K562 (cell line): ENCODE measurements around the gene FOSL1. TPM values are rescaled to one million over a fixed set of nuclear protein-coding genes. Genes with fewer than 3 reads are reported as not detected.

Experiments
- CBFB ChIP-seq: sonication (generic); formaldehyde crosslinking; IDR thresholded peaks from 2 replicates; pipeline ENCODE4 v1.4.0; 2020; ENCODE audit warnings: mild to moderate bottlenecking, missing genetic modification reagents
- ETV6 ChIP-seq, 3 experiments: fragments of 150-350 bp in 1 of 3; sonication (generic) in 1 of 3; formaldehyde crosslinking in 1 of 3; IDR thresholded peaks; 2 replicates each; pipeline versions ENCODE4 v1.6.1 to v1.8.0; 2014 to 2022; ENCODE audit warnings: borderline replicate concordance in 2 of 3, low read depth in 2 of 3, antibody characterized with exemption in 1 of 3, low read length in 1 of 3, mild to moderate bottlenecking in 1 of 3, missing genetic modification reagents in 1 of 3
- FIP1L1 ChIP-seq: fragments of 200-400 bp; formaldehyde crosslinking; IDR thresholded peaks from 2 replicates; pipeline ENCODE4 v1.6.1; 2018; ENCODE audit warnings: mild to moderate bottlenecking, low read depth, low read length; ENCODE audit not compliant: poor library complexity, severe bottlenecking
- HNRNPLL ChIP-seq: fragments of 200-400 bp; formaldehyde crosslinking; IDR thresholded peaks from 2 replicates; pipeline ENCODE4 v1.6.1; 2017; ENCODE audit warnings: low read length, low read depth, mild to moderate bottlenecking; ENCODE audit not compliant: poor library complexity, severe bottlenecking
- MAZ ChIP-seq, 2 experiments: fragments of 450-650 bp in 1 of 2; sonication (generic) in 1 of 2; formaldehyde crosslinking; IDR thresholded peaks in 1 of 2; conservative IDR thresholded peaks in 1 of 2; 2 replicates each; pipeline versions ENCODE4 v1.4.0 to v1.5.0; 2020; ENCODE audit warnings: mild to moderate bottlenecking in 1 of 2, missing genetic modification reagents in 1 of 2
- MBD1 ChIP-seq: fragments of 250-450 bp; sonication (Bioruptor Pico); IDR thresholded peaks from 2 replicates; pipeline ENCODE4 v1.8.0; 2022; ENCODE audit warnings: inconsistent platforms
- NR0B1 ChIP-seq: fragments of 450-650 bp; IDR thresholded peaks from one replicate; pipeline ENCODE4 v1.6.1; 2018; ENCODE audit warnings: mild to moderate bottlenecking, moderate library complexity; ENCODE audit not compliant: partially characterized antibody
- POLR2G ChIP-seq: fragments of 200-400 bp; formaldehyde crosslinking; IDR thresholded peaks from 2 replicates; pipeline ENCODE4 v1.6.1; 2017; ENCODE audit warnings: low read depth, mild to moderate bottlenecking, antibody characterized with exemption, low read length, moderate library complexity
- RBM22 ChIP-seq: fragments of 200-400 bp; formaldehyde crosslinking; IDR thresholded peaks from 2 replicates; pipeline ENCODE4 v1.6.1; 2018; ENCODE audit warnings: low read length, low read depth; ENCODE audit not compliant: poor library complexity, severe bottlenecking
- SRSF1 ChIP-seq: fragments of 200-400 bp; formaldehyde crosslinking; IDR thresholded peaks from 2 replicates; pipeline ENCODE4 v1.6.1; 2017; ENCODE audit warnings: mild to moderate bottlenecking, low read depth, low read length, moderate library complexity
- TBP ChIP-seq: optimal IDR thresholded peaks from 2 replicates; pipeline ENCODE3; 2011; ENCODE audit warnings: low read depth, low read length, improper control_type of control experiment
- TEAD1 ChIP-seq, 2 experiments: fragments of 450-650 bp in 1 of 2; sonication (generic) in 1 of 2; formaldehyde crosslinking; IDR thresholded peaks; 2 replicates each; pipeline versions ENCODE4 v1.4.0 to v1.8.0; 2020 to 2022; ENCODE audit warnings: mild to moderate bottlenecking in 2 of 2, missing genetic modification reagents in 1 of 2
- XRCC4 ChIP-seq: IDR thresholded peaks from one replicate; pipeline ENCODE4 v1.6.1; 2011; ENCODE audit not compliant: insufficient read depth, insufficient read length; ENCODE audit errors: extremely low read depth
- ZBED1 ChIP-seq: IDR thresholded peaks from 2 replicates; pipeline ENCODE4 v1.6.1; 2014
- ZFPM2 ChIP-seq: fragments of 250-450 bp; sonication (Bioruptor Pico); IDR thresholded peaks from 2 replicates; pipeline ENCODE4 v1.5.1; 2022; ENCODE audit warnings: mild to moderate bottlenecking
- ZNF24 ChIP-seq: fragments of 450-650 bp; IDR thresholded peaks from 2 replicates; pipeline ENCODE4 v1.6.1; 2016
- ZNF584 ChIP-seq: fragments of 200-800 bp; sonication (Bioruptor generic); IDR thresholded peaks from 2 replicates; pipeline ENCODE4 v1.6.1; 2016; ENCODE audit warnings: low read depth, mild to moderate bottlenecking, missing genetic modification characterization, missing compliant biosample characterization
- ZNF644 ChIP-seq: fragments of 200-800 bp; sonication (Bioruptor generic); IDR thresholded peaks from 2 replicates; pipeline ENCODE4 v1.6.1; 2016; ENCODE audit warnings: low read depth, missing genetic modification characterization, missing compliant biosample characterization
- polyA plus RNA-seq, 8 experiments: library from polyadenylated mRNA; depleted of rRNA in 4 of 8; stranded (reverse) in 5 of 8; unstranded in 3 of 8; fragments of >200 nt; fragmentation: Nextera tagmentation in 2 of 8; fragmentation: Illumina TruSeq in 1 of 8; extraction: Ambion mirVana in 2 of 8; extraction: Trizol in 1 of 8; gene quantifications; 2 replicates each; pipeline versions ENCODE4 v1.2.1 to v1.2.3, GENCODE V29; 2011 to 2014; ENCODE audit warnings: inconsistent platforms in 1 of 8, missing spikeins in 1 of 8
- total RNA-seq, 7 experiments: library from RNA; depleted of rRNA in 6 of 7; stranded (reverse); fragments of >200 nt in 6 of 7; fragmentation: Illumina TruSeq in 2 of 7; extraction: Trizol in 2 of 7; gene quantifications; 2 replicates each; pipeline versions ENCODE4 v1.2.1 to v1.2.3, GENCODE V29; 2011 to 2021; ENCODE audit warnings: low replicate concordance in 1 of 7
- TF ChIP-seq, protein P1 (sequence below): sonication (generic); formaldehyde crosslinking; IDR thresholded peaks from 2 replicates; pipeline ENCODE4 v1.8.0; 2022; ENCODE audit warnings: mild to moderate bottlenecking, missing genetic modification reagents, borderline replicate concordance
- TF ChIP-seq, protein P2 (sequence below): fragments of 250-450 bp; sonication (Bioruptor Pico); IDR thresholded peaks from 2 replicates; pipeline ENCODE4 v1.5.0; 2020; ENCODE audit warnings: mild to moderate bottlenecking

Gene FOSL1
- total and polyA plus RNA-seq, 9 of the 15 experiments (the other 6 are each of a cell fraction or from before 2014, with no cell fraction given): 3.5 to 39.6 (median 10.0) TPM

GRCh38 chr11:65852508-65853245 lies 47.5 kb downstream of the FOSL1 start (continued):
- TF ChIP-seq, protein P1, sequence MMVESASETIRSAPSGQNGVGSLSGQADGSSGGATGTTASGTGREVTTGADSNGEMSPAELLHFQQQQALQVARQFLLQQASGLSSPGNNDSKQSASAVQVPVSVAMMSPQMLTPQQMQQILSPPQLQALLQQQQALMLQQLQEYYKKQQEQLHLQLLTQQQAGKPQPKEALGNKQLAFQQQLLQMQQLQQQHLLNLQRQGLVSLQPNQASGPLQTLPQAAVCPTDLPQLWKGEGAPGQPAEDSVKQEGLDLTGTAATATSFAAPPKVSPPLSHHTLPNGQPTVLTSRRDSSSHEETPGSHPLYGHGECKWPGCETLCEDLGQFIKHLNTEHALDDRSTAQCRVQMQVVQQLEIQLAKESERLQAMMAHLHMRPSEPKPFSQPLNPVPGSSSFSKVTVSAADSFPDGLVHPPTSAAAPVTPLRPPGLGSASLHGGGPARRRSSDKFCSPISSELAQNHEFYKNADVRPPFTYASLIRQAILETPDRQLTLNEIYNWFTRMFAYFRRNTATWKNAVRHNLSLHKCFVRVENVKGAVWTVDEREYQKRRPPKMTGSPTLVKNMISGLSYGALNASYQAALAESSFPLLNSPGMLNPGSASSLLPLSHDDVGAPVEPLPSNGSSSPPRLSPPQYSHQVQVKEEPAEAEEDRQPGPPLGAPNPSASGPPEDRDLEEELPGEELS (CRISPR knock-in tag): no peak
- peak; percentile 89 for TF ChIP-seq POLR2G
- TF ChIP-seq ETV6 (IDR thresholded peaks at IDR 0.05; ENCODE audit: borderline replicate concordance in 1 of 2, low read depth in 2 of 2, low read length in 1 of 2): no peak
- no peak for TF ChIP-seq ETV6 (CRISPR knock-in tag; IDR thresholded peaks at IDR 0.05; ENCODE audit: borderline replicate concordance)
- TF ChIP-seq ZFPM2 (CRISPR knock-in tag): no peak
- TF ChIP-seq TEAD1 (CRISPR knock-in tag; IDR thresholded peaks at IDR 0.05): 0 out of 4 replicates have a peak, but pooled peaks of 1 of the 2 experiments have one; percentile 28
- no peak for TF ChIP-seq MBD1 (CRISPR knock-in tag)
- TF ChIP-seq FIP1L1: peak; percentile 87
- no peak for TF ChIP-seq TBP
- peak; percentile 99 for TF ChIP-seq RBM22
- TF ChIP-seq, protein P2, sequence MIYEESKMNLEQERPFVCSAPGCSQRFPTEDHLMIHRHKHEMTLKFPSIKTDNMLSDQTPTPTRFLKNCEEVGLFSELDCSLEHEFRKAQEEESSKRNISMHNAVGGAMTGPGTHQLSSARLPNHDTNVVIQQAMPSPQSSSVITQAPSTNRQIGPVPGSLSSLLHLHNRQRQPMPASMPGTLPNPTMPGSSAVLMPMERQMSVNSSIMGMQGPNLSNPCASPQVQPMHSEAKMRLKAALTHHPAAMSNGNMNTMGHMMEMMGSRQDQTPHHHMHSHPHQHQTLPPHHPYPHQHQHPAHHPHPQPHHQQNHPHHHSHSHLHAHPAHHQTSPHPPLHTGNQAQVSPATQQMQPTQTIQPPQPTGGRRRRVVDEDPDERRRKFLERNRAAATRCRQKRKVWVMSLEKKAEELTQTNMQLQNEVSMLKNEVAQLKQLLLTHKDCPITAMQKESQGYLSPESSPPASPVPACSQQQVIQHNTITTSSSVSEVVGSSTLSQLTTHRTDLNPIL (CRISPR knock-in tag): no peak
- TF ChIP-seq MAZ (CRISPR knock-in tag; conservative IDR thresholded peaks at IDR 0.05 in 1 of 2, IDR thresholded peaks at IDR 0.05 in 1 of 2): no peak
- no peak for TF ChIP-seq CBFB (CRISPR knock-in tag)
- no peak for TF ChIP-seq ZNF644 (tag)
- no peak for TF ChIP-seq ZBED1
- peak; percentile 34 for TF ChIP-seq HNRNPLL
- TF ChIP-seq SRSF1: no peak
- no peak for TF ChIP-seq XRCC4
- TF ChIP-seq ZNF584 (CRISPR knock-in tag): no peak
- no peak for TF ChIP-seq NR0B1
- no peak for TF ChIP-seq ZNF24
